IPS DF 19.7 (cell line): ENCODE measurements around the gene SLC40A1.

Source experiments
- DNase-seq: peaks from one replicate; pipeline ENCODE4 v3.0.0-alpha.2; 2013; ENCODE audit warnings: low read depth, low spot score

Gene SLC40A1

GRCh38 chr2:189601043-189601442 lies 20.5 kb upstream of the SLC40A1 start:
- no peak for DNase-seq

DNA sequence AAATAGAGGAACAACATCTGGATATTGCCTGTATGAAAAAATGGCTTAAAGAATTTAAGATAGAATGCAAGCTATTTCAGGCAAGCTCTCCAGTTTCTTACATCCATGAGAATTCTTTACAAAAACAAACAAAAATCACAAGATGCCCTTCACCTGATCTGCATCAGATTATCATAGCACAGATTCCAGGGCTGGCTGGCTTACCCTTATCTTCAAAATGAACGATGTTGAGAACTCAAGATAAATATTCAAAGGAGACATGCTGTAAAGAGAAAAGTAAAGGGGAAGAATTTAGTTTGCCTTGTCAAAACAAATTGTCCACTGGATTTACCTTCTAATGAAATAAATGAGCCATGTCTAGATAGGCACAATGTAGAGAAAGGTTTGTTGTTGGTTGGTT lies 18.7 kb upstream of the SLC40A1 start:
- DNase-seq: no peak

DNA sequence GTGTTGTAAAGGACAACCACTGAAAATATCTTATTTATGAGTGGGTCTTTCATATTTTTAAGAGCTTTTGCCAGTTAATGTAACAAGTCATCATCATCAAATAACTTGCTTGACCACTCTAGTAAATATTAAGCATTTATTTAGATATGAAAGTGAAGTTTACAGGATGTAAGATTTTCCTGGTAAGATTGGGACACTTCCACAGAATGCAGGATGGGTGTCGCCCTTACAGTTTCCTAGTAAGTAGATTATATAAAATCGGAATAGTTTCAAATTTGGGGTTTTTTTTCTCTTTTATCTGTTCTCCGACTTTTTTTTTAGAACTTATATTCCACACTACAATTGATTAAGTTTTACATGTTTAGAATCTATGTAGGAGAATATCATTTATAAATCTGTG lies 14.8 kb upstream of the SLC40A1 start:
- no peak for DNase-seq

GRCh38 chr2:189594305-189594704 lies 13.7 kb upstream of the SLC40A1 start:
- DNase-seq: no peak

- no peak for DNase-seq
Measured at GRCh38 chr2:189593115-189593514, 12.5 kb upstream of the SLC40A1 start.

DNA sequence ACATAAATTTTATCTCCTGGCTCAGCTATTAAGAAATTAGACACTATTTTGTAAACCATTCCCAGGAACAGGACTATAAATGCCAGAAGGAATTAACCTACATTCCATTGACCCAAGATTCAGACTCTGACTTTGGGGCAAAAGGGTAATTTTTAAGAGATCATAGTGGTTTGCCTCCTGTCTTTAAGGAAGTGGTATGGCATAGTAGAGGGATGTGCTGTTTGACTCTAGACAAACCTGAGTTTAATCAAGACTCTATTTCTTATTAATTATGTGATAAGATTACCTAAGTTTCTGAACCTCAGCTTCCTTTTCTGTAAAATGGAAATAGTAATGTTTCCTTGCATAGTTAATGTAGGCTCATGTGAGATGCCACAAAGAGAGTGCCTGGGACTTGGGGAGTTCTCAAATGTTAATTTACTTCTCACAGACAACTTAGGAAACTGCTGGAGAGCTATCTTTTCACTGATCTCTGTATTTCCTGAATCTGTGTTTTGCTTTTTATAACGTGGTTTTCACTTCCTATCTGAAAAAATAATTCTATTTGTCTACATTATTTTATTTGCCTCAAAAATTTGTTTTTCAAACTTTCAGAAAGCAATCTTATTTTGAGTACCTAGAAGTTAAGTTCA lies 11.9 kb upstream of the SLC40A1 start:
- DNase-seq: no peak

- DNase-seq: no peak
Measured at GRCh38 chr2:189587780-189588179, 7.2 kb upstream of the SLC40A1 start.

DNA sequence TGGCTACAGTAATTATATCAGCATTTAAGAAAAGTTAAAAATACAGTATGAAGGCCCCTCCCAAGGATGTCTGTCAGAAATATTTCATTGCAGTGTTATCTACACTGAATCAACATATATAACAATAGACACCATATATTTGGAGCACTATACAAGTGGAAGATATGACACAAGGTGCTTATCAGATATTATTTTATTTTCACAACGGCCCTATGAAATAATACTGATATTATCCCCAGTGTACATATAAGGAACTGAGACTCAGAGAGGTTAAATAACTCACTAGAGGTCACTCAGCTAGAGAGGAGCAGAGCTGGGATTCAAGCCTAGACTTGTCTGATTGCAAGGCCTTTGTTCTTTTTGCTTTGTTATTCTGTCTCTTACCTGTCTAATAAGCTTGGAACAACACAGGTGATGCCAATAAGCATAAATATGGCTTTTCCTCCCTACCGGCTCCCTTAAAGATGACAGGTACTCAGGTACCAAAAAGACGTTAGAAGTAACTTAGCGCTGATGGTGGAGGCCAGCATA lies 4.7 kb upstream of the SLC40A1 start:
- no peak for DNase-seq

DNA sequence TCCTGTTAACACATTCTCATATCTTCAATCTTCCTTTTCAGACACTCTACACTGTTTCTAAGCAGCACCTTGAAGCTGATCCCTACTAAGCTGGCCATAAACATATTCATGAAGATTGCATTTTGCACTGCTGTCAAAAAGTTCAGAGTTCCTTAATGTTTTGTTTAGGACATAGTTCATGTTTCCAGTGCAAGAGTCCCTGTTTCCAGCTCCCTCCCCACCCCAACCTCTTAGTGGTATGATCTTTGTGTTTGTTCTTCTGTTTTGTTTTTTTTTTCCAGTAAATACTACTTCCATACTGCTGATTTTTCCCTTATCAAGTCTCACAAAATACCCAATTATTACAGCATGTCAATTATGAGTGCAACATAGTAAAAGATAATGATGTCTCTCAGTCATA lies 4.1 kb upstream of the SLC40A1 start:
- no peak for DNase-seq

- DNase-seq: no peak
Measured at GRCh38 chr2:189583227-189584198, 2.9 kb upstream of the SLC40A1 start.

DNA sequence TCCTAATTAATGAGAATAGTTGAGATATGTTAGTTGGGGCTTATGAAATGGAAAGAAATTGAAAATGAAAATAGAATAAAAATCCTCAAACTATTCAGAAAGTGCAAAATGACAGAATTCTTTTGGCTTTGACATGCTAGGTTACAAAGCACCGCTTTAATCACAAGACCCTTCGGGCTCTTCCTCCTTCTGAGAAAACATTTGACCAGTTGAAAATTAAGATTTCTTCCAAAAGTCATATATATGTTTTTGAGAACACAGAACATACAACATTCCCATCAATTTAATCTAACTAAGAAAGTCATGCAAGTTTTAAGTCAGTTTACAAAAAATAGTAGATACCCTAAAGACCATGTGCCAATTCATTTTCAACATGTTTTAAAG lies 2.2 kb upstream of the SLC40A1 start:
- no peak for DNase-seq

DNA sequence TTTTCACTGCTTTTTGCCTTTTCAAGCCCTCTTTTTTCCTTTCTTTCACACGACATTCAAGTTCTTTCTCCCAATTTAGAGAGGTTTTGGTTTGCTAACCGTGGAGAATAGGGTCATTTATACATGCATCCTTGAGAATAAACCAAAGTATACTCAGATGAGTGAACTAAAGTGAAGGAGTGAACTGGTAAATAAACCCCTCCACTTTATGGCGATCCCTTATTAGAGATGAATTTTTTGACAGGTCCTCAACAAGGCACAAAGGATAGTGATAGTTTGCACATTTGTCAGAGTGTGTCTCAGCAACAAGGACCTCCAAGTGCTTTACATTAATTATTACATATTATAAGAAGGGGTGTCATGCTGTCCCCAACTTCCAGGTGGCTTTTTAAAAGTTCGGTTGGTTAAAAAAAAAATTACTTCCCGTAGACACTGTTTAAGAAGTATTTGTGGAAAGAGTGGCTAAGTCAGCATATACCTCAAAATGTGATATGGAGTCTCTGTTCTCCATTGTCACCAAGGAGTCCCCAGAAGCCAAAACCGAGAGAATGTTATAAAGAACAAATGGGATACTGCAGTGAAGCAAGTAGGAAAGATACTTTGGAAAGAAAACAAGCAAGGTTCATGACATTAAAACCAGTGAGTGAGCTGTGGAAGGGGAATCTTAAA lies 1.7 kb upstream of the SLC40A1 start:
- no peak for DNase-seq

DNA sequence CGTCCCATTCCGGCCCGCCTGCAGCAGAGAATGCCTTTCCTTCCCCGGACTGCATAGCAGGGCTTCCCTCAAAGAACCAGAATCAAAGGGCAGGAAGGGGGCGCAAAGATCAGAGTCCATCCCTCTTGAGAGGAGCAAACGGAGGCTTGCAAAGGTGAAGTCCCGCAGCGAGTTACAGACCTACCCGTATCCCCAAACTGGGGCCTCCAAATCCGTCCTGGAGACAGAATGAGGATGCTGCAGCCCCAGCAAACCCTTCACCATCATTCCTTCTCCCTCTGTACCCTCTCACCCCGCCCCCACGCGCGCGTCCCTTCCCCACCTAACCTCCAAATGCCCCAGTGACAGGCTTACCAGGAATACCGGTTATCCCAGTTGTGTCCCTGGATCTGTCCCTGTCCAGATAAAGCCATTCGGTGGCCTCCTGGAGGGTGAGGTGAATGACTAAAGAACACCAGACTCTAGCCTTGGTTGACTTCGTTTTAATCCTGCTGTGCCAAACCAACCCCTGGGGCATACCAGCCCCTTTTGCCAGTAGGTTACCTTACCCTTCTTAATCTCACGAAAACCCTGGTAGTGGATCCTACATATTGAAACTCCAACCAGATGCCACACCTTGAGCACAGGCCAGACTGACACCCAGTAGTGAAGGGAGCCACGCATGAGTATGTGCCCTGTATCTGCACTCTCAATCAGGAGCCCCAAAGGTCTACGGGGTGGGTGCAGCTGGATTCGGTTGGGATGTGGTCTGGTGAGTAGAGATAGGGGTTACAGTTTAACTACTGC lies 961 bp upstream of the SLC40A1 start:
- DNase-seq: peak; percentile 61

GRCh38 chr2:189580241-189580651 lies 340 bp downstream of the SLC40A1 start:
- no peak for DNase-seq

GRCh38 chr2:189579585-189580186 lies 900 bp downstream of the SLC40A1 start:
- no peak for DNase-seq

DNA sequence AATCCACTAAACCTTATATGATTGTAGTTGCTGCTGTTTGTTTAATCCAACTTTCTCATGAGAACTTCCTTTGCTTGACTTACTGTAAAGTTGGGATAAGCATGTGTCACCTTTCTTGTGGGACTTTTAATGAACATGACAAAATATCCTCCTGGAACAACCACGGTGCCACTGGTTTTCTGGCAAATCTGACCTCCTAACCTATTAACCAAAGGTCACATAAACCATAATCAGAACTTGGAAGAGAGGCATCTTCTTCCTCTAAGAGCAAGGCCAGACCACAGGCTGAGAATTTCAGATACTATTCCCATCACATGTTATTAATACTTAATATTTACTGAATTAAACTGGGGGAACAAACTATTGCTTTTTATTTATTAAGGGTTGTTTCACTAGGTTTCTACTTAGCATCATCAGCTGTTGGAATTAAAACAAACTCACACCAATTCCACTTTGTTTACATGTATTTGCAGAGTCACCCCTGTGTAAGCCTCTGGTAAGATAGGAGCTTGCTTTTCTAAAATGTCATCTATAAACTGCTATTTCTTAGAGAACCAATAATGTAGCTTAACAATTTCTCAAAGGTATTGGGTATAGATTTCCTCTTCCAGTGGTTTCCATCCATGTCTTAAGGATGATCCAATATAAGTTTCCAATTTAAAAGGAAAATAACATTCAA lies 2.2 kb downstream of the SLC40A1 start:
- DNase-seq: no peak

DNA sequence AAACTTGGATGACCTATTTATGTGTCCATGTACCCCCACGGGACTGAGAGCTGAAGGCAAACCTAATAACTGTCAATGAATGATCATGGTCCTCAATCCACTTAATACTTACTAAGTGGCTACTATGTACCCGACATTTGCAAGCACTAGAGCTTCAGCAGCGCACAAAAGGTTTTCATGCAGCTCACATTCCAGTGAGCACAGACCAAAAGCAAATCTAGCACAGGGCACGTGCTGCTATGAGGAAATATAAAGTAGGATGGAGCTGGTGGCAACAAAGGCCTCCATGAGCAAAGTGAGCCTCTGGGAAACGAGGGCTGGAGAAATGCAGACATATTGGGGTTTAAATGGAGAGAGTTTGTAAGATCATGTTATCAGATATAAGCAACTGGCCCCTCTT lies 3.5 kb downstream of the SLC40A1 start:
- DNase-seq: no peak

- no peak for DNase-seq
Measured at GRCh38 chr2:189576396-189576795, 4.2 kb downstream of the SLC40A1 start.

DNA sequence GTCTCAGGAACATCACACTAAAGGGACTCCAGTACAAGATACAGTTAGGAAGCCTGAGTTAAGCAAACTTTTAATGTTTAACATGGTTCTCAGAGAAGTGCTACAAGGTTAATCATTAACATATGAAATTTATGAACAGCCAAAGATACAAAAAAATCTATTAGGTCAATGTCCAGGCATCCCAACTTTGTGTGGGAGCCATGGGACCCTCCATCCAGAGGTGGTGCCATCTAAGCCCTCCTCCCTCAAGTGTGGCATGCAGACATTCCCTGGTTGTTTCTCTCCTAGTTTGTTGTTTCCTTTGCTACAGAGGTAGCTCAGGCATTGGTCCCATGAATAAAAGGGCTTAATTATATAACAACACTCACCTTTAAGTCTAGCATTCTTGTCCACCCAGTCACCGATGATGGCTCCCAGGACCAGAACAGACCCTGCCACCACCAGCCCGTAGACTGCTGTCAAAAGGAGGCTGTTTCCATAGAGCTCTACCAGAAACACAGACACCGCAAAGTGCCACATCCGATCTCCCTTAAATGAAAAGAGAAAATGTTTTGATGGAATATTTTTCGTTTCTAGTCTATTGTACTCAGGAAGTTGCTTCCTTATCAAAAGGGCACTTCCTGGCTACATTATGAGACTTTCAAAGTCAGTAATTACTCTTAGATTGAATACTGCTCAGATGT lies 5.7 kb downstream of the SLC40A1 start:
- no peak for DNase-seq

GRCh38 chr2:189570570-189571031 lies 10.0 kb downstream of the SLC40A1 start:
- no peak for DNase-seq
